Measurements from ENCODE around the gene ARSH. TPM values are rescaled to one million over a fixed set of nuclear protein-coding genes. Genes with fewer than 3 reads are reported as not detected.
"Not testable (repeated sequence)": the region's sequence is repeated elsewhere in the genome, so short reads cannot be mapped to it uniquely, and the experiment has no call there.

Gene ARSH, protein sequence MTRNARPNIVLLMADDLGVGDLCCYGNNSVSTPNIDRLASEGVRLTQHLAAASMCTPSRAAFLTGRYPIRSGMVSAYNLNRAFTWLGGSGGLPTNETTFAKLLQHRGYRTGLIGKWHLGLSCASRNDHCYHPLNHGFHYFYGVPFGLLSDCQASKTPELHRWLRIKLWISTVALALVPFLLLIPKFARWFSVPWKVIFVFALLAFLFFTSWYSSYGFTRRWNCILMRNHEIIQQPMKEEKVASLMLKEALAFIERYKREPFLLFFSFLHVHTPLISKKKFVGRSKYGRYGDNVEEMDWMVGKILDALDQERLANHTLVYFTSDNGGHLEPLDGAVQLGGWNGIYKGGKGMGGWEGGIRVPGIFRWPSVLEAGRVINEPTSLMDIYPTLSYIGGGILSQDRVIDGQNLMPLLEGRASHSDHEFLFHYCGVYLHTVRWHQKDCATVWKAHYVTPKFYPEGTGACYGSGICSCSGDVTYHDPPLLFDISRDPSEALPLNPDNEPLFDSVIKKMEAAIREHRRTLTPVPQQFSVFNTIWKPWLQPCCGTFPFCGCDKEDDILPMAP
- not detected for polyA plus RNA-seq (ENCODE audit: insufficient read length)
- long read RNA-seq, donor 1: 0 reads
- long read RNA-seq, donor 2: 0 reads
- long read RNA-seq, donor 3: 0 reads
- long read RNA-seq, donor 4: 0 reads
- long read RNA-seq, donor 5: 0 reads
- long read RNA-seq, donor 6: 0 reads
- long read RNA-seq, donor 7: 0 reads
- long read RNA-seq, donor 8: 0 reads

DNA sequence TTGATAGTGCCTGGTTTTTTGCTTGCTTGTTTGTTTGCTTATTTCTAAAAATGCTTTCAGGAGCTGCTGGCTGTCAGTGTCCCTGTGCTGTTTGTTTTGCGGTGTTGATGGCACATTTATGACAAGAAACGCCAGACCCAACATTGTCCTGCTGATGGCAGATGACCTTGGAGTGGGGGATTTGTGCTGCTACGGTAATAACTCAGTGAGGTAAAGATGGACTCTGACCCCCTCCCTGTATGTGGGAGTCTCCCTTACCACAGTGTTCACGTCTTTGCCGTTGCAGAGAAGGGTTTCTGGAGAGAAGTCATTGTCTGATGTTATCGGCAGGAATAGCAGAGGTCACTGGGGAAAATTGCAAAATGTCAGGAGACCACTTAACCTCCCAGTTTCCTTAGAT lies at the start of gene ARSH:
ARSH (plus strand) TSS at position 52 of the 400 bp plus-strand sequence; CDS start at position 119, 67 bp downstream.
- no peak for DNase-seq

DNA sequence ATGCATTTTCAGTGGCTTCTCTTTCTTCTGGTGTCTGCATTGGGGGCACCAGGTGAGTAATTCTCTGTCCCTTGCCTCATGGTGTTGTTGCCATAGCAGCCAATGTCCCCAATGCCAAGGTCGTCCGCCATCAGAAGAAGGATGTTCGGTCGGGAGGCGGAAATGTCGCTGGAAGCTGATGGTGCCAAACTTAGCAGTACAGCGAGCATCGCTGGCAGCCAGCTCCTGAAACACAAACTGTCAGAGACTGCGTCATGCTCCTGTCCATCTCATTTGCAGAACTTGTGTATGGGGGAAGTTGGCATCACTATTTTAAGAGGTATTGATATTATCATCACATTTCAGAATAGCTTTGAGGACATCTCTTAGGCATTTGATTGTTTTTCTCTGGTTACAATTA lies 48.1 kb upstream of the ARSH start:
- DNase-seq: no peak

DNA sequence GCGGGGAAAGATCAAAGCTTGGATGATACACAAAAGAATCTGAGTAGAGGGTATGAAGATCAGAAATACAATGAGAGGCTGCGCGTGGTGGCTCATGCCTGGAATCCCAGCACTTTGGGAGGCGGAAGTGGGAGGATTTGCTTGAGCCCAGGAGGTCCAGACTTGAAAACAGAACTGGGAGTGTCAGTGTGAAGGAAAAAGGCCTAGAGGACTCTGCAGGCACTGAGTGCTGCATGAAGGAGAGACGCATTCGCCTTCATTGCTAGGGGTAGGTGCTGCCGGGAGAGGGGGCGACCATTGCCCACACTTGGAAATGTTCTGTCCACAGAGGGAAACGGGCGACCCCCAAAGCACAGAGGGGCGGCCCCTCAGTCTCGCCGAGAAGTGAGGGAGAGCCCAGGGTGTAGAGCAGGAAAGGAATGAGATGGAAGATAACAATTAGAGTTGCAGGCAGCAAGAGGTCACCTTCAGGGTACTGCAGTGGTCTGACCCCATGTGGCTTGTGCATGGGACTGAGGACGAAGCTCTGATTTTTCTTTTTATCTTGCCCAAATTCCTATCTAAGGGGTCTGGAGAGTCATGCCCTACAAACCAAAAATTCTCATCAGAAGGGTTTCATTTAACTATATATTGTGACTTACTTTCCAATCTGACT lies 45.4 kb upstream of the ARSH start:
- DNase-seq: no peak

DNA sequence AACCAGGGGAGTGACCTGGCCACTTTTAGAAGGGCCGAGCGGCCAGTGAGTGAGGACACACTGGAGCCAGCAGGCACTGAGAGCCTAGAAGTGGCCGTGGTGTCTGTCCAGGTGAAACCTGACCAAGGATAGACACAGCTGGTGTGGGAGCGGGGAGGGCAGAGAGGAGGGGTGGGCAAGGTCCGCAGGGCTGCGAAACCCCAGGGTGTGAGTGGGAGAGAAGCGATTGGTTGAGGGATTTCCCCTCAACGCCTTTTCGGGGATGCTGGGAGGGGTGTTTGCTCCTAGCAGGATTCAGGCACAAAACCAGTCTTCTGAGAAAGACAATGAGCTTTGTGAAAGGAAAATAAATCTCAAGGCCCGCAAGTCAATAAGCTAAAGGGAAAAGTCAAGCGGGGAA lies 44.0 kb upstream of the ARSH start:
- no peak for DNase-seq

DNA sequence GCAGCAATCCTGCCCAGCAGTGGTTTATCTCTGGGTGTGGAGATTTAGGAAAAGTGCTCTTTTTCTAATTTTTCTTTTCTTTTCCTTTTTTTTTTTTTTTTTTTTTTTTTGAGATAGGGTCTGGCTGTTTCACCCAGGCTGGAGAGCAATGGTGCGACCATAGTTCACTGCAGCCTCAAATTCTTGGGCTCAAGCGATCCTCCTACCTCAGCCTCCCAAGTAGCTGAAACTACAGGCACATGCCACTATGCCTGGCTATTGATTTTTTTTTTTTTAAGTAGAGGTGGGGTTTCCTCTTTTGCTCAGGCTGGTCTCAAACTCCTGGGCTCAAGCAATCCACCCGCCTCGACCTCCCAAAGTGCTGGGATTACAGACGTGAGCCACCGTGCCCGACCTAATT lies 42.9 kb upstream of the ARSH start:
- not testable (repeated sequence) for DNase-seq

DNA sequence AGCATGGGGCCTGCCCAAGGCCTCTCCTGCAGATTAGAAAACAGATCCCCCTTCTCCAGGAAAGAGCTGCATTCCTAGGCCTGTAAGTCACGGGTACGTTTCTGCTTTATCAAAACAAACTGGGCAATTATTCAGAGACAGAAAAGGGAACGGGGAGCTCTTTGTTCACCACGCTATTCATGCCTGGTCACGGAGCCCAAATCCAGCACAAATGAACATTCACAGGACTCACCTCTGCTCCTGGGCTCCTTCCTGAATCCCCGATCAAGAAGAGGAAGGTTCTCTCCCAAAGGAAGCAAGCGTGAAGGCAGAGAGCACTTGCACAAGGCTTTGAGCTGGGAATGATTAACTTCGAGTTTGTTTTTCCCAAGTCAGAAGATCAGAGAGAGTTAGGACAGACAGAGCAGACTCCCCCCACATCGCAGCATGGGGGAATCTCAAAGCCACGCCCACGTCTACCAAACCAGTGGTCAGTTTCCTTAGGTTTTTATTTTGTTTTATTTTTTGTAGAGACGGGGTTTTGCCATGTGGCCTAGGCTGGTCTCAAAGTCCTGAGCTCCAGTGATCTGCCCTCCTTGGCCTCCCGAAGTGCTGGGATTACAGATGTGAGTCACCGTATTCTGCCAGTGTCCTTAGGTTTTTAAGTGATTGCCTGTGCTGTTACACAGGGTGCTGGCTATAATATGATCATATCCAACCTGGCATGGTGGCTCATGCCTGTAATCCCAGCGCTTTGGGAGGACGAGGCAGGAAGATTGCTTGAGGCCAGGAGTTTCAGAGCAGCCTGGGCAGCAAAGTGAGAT lies 42.2 kb upstream of the ARSH start:
- DNase-seq: not testable (repeated sequence)

DNA sequence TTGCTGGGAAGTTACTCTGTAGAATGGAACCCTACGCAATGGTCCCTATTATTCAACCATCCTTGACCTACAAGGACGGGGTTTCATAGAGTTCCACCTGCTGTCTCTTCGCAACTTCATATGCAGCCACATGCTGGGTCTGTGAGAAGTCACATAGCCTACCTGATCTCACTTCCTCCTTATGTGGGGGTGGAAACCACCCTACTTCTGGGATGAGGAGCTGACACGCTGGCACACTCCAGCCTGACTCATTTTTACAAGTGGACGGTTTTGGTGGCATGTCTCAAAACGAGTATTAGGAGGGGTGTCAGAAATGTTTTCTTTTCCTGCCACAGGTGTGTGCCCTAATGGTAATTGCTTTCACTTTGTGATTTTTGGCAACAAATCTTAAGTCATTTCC lies 40.4 kb upstream of the ARSH start:
- DNase-seq: no peak

DNA sequence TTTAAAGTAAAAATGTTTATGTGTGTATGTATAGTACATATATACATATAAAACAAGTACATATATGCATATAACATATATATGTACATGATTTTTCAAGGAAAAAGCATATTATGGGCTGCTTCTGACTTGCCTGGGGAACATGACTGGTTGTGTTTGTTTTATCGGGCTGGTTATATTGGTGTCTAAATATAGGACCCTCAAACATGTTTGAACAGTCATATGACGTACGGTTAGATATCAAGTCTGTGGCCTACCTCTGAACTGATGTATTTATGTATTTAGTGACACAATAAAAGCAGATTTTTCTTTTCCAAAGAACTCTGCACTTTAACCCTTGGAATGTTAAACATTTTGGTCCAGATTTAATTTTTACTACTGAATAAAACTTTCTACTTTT lies 39.3 kb upstream of the ARSH start:
- DNase-seq: no peak

DNA sequence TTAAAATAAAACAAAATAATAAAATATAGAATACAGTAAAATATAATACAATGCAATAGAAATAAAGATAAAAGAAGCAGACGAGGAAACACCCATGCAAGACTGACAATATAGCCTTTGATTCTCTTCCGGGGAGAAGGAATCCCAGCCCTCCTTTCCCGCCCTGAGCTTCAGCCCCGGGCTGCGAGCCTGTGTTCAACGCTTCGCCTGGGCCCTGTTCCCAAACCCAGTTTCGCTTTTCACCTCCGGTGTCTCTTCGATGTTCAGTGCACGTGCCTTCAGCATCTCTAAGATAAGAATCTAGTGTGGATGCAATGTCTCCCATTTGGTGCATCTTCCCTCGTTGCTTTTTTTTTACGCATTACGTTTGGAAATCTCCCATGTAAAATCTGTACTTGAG lies 38.8 kb upstream of the ARSH start:
- no peak for DNase-seq

DNA sequence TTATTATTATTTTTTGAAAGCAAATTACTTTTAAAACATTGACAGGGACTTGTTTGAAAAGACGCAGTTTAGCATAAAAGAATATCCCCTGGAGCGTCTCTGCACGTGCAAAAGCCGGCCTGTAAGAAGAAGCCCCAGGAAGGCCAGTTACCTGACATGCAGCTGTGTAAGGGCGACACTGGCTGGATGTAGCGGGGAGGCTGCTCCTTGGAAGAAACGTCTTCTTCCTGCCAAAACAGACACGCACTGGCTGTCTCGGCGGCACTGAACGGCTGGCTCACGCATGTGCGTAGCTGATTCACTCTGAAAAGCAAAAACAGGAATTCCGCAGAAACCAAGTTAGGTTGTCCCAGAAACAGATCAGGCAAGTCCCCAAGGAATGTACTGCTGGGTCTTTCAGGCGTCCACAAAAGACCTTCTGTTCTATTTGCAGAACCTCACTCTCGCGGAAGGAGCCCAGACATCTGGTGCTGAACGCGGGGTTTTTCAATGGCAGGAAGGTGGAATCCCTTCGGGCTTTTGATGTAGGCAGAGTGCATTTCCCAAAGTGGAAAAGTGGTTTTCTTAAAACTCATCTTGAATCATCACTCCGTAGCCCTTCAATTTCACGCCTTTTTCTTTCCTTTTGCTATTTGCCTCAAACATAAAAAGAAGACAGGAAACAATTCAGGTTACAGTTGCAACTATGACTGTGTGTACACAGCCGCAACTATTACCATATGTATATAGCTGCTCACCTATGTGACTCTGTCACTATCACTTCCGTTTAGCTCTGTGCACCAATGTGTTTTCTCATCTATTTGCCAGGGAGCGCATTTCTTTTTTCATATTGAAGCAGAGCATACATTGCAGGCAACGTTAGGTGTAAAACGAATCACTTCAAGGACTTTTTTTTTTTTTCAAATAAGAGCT lies 38.1 kb upstream of the ARSH start:
- no peak for DNase-seq

DNA sequence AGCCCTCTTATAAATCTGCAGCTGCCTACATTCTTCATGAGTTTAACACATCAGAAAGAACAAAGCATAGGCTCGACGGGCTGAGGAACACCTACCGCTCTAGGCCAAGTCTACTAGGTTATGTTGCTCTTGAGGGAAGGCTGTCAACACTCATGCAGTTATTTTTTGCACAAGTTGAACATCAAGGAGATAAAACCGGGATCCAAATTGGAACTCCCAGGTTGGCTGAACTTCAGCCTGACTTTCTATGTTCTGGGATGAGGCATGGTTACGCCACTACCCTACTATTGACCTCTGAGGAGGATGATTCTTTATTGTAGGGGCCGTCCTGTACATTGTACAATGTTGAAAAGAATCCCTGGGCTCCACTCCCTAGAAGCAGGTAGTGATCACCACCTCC lies 37.3 kb upstream of the ARSH start:
- no peak for DNase-seq

DNA sequence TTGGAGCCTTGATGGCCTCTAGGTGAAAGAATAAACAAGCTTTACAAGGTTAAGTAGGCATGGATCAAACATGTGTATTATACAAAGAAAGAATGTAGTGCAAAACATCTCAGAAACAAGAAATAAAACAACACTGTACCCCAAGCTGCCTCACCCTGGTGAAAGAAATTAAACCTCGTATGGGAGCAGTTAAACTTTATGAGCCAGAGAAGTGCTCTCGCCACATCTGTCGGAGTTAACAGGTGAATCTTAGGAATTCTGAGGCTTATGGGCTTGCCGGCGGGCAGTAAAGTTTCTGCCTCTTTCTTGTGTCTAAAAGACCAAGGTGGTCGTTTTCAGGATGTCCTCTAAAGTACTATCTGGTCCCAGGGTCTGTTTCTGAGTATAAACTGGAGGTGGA lies 34.0 kb upstream of the ARSH start:
- peak; percentile 41 for DNase-seq

DNA sequence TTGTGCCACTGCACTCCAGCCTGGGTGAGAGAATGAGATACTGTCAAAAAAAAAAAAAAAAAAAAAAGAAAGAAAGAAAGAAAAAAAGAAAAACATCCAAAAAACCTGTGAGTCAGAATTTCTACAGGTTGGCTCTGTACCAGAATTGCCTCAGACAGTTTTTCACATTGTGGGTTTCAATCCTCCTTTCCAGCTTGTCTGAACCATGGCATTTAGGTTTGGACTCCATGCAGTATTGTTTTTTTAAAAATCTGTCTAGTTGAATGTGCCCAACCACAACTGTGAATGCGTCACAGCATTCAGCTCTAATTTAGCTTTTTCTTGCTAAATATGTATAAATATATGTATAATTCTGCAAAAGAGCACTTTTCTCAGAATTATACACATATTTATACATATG lies 31.4 kb upstream of the ARSH start:
- DNase-seq: no peak

DNA sequence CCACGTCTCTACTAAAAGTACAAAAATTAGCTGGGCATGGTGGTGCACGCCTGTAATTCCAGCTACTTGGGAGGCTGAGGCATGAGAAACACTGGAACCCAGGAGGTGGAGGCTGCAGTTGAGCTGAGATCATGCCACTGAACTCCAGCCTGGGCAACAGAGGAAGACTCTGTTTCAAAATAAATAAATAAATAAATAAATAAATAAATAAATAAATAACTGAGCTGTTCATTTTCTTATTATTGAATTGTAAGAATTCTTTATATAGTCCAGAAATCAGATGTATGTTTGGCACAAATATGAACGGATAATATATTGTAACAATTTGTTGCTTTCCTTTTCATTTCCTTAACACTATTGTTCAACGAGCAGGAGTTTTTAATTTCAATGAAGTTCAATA lies 27.7 kb upstream of the ARSH start:
- DNase-seq: not testable (repeated sequence)

DNA sequence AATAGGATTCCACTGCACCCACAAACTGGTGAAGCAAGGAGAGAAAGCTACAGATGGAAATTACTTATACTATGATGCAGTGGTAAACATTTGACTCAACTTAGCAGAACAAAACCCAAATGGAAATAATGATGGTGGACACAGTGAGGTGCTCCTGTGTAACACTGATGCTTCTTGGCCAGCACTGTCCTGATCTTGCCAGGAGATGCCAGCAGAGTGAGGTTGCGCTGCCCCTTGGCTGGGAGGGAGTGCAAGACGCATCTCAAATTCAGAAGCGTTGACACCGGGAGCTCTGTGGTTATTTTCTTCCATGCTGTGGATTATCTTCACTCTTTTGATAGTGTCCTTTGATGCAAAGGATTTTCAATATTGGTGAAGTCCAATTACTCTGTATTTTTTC lies 22.0 kb upstream of the ARSH start:
- no peak for DNase-seq

DNA sequence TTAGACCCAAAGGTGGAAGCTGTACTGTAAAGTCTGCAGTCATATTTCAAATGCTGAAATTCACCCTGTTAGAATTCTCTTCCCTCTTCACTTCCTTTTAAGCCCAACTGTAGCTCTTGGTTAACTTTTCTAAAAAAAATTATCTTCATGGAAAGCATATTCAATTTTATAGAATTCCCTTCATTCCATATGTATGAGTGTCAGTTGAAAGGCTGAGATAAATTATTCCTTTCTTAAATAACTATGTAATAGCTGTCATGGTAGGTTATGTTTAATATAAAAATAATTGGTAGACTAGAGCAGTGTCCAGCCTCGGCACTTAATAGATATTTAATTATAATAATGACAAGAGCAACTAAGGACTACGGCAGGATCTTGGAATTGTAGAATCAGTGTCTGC lies 16.8 kb upstream of the ARSH start:
- DNase-seq: no peak

DNA sequence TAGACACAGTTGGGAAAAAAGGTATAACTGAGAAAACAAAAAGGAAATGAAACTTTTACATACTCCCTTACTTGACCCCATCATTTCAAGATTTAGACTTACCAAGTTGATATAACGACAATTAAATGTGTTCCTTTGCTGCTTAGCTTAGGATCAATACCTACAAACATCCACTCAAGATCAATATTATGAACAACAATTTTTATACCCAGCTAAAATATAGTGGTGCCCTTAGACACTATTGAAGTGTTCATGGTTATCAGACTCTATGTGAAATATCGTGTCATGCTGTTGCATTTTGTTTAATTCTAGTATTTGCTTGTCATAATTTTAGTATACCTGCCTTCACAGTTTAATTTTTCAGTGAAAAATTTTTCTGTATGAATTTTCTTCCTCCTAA lies 4.2 kb downstream of the ARSH start:
- no peak for DNase-seq

DNA sequence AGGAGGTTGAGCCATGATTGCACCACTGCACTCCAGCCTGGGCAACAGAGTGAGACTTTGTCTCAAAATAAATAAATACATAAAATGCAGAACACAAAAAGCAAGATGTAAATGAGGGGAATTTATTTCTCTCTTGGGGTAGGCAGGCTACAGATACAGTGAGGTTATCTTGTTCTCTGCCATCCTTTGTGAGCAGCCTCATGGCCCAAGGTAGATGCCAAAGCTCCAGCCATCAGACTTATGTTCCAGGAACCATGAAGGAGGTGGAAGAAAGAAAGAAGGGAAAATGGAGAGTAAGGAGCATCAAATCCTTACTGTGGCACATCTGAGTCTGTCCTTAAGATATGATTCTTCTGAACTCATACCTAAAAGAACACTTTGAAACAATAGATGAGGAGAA lies 11.1 kb downstream of the ARSH start:
- no peak for DNase-seq

DNA sequence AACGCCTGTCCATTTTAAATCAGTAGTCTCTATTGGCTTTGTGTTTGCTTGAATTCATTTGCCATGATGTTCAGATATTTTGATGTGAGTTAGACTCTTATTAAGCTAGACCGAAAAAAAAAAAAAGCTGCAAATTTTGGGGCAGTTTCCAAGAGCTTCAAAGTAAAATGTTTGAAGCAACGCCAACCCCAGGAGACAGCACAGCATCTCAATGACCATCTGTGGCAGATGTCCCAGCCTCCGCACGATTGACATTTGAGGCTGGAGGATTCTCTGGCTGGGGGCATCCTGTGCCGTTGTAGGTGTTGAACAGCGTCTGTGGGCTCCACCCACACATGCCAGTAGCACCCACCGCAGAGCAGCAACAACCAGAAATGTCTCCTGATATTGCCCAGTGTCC lies 17.8 kb downstream of the ARSH start:
- DNase-seq: no peak

DNA sequence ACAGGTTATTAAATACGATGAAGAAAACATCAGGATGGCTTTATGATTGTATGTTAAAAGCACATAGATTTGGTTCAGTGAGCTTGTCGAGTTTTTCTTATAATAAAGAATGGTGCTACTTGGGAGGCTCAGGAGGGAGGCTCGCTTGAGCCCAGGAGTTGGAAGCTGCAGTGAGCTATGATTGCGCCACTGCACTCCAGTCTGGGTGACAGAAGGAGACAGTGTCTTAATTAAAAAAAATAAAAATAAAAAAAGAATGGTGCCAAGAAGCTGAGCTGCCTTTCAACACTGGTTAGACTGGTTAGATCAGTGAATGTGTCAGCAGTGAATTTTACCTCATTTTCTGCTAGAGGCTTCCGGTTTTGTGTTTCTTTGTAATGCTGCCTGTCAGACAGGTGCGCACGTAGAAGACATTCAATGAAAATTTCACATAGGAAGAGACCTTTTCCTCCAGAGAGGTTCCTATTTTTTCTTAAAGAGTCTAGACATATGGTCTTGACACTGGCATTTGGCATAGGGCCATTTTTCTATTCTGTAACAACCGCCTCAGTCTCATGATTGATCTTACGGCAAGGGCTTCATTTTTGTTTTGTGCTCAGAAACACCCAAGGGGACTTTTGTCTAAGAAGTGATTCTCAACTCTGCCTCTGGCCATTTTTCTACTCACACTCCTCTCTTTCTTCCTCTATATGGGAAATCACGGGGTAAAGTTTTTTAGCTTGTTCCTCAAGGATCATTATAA lies 19.9 kb downstream of the ARSH start:
- peak; percentile 8 for DNase-seq
